GM21360 (cell line): ENCODE results near the gene ARVCF.
A peak's percentile ranks its signal among the peaks of the same experiment; 100 is the strongest.

Experiments used
- ATAC-seq: cut with Tn5 transposase; IDR thresholded peaks from one replicate; pipeline ENCODE4 v1.9.1; 2021; ENCODE audit warnings: mild to moderate bottlenecking, moderate library complexity; ENCODE audit not compliant: unreplicated experiment

Gene ARVCF

DNA sequence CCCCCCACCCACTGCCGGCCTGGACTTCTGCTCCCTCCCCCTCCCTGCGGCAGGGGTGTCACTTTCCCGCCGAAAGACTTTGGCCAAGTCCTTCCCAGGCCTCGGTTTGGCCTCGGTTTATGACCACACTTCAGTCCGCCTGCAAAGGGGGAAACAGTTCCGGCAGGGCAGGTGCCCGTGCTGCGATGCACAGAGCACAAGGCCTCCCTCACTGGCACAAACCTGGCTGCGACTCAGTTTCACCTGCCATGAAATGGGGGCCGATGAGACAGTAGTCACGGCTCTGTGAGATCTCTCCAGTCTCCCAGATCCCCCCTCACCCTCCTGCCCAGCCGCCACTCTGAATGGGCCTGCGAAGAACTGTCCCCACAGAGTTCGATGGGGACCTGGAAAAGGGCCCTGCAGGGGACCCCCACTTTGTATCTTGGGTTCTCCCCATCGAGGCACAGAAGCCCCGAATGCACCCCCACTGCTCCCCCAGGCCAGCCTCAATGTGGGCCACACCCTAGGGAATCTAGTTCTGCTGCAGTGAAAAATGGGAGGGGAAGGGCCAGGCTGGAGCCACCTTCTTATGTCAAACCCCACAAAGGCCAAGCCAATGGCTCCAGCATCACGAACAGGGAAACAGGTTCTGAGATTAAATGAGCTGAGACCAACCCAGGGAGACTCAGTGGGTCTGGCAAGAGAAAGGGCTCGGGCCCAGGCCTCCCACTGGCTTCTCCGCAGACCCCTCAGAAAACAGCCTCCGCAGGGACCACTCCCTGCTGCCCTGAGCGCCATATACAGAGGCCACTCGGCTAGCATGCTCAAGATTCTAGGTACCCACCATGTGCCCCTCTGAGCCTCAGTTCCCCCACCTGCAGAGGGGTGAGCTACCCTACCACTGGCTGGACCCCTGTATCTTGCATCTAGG is 29.0 kb downstream of the ARVCF start:
- no peak for ATAC-seq

DNA sequence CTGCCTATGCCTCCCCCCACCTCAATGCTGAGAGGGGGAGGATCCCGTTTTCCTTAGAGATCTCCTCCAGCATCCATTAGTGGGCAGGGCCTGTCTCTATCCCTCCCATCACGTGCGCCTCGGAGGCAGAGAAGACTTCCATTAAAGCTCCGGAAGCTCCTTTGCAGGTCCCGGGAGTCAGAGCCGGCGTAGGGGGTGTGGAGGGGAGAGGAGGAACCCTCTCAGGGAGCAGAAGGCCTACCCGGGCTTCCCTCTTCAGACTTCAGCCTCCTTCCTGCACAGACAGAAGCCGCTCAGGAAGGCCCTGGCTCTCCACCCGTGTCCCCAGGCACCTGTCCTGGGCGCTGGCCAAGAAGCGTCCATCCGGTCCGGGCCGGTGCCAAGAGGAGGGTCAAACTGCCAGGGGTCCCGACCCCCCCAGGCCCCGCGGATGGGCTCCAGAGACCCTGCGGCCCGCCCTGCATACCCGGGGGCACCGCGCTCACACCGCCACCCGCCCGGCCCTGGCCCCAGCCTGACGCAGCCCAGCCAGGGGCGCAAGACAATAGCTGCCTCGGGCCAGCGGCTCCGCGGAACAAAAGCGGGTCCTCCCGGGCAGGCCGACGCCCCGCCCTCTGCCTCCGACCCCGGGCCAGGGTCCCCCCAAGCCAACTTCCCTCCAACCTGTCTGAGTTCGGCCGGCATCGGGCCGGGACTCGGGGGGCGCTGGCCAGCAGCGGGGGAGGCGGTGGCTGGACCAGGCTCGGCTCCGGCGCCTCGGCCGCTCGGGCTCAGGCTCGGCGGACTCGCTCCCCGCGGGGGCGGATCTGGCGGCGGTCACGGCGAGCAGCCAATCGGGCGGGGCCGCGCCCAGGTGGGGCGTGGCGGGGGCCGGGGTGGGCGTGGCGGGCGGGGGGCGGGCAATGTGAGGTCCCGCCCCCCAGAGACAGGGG is 29.9 kb downstream of the ARVCF start:
- ATAC-seq, result peak; percentile 56

DNA sequence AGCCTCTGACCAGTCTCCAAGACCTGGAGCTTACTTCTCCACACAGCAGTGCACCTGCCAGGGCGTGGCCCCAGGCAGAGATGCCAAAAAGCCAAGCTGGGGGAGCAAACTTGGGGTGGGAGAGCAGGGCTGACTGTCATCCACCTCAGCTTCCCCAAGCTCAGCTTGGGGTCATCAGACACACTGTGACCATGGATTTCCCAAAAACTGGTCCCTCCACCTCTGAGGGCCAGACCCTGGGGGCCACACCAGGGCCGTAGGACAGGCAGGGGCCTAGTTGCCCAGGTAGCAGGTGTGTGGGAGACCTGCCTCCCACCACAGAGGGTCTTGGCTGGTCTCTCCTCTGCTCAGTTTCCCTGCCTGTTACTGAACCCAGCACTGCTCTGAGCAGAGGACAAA is 30.6 kb downstream of the ARVCF start:
- no peak for ATAC-seq

DNA sequence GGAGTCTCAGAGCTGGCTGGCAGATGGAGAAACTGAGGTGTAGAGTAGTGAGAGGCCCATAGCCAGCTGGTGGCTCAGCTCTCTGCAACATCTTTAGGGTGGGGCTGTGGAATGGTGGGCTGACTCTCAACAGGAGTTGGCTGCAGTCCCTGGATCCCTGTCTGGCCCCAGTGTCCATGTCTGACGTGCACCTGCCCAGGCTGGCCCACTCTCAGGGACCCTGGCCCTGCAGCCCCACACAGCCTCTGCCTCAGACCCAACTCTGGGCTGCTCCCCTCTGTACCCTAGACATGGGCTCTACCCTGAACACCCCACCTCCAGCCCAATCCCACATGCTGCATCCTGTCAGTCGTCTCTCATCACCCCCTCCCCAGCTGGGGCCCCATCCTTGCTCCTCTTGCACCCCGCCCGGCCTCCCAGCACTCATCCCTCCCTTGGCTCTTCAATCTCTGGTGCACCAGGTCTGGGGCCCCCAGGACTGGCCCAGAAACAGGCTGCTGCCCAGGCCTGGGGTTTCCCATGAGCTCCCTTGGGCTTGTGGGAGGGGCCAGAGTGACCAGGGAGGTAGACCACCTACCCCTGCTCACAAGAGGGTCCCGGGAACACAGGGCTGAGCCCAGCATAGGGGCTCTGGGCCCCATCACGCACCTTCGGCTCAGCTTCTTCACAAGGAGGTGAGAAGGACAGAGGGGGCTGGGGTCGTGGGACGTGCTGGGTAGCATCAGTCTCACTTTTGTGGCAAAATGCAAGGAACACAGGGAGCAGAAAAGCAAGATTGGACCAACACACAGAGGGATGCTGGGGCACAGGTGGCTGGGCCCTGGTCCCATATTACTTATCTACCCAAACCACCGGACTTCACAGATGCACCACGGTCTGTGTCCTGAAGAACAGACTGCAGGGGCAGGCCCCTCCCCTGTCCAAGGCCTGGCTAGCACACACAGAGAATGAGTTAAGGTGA is 31.5 kb downstream of the ARVCF start:
- no peak for ATAC-seq

DNA sequence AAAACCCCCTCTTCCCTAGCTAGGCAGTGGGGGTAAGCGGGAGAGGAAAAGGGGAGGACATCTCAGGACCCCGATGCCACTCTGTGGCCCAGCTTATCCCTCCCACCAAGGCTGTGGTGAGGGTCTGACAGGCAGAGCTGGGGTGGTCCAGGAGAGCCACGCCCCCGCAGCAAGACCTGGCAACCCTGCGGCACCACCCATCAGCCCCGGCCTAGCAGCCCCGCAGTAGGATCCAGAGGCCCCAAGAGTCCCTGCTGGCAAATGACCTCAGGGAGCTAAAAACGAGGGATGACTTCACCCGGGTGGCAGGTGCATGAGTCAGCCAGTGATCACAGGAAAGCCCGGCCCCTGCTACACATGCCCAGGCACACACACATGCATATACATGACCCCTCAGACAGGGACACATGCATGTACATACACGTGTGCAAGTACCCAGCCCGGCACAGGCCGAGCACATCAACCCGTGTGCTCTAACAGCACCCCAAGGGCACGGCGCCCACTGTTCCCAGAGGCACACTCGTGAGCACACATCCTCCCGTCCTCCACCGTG is 32.3 kb downstream of the ARVCF start:
- no peak for ATAC-seq

DNA sequence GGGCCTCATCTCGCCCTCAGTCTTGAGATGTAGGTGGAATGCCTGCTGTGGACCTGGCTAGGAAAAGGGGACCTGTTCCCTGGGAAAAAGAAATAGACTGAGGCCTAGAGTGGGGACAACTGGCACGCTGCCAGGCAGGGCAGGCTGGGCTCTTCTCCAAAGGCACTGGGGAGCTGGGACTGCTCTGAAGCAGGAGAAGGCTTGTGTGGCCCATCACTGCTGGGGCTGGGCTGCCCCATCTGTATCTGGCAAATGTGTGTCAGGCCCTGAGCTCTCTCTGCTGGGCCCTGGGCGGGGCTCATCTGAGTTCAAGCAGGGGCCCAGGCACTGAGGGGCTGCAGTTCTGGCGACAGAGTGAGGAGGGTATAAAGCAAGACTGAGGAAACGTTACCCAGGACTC is 32.9 kb downstream of the ARVCF start:
- ATAC-seq, result no peak

DNA sequence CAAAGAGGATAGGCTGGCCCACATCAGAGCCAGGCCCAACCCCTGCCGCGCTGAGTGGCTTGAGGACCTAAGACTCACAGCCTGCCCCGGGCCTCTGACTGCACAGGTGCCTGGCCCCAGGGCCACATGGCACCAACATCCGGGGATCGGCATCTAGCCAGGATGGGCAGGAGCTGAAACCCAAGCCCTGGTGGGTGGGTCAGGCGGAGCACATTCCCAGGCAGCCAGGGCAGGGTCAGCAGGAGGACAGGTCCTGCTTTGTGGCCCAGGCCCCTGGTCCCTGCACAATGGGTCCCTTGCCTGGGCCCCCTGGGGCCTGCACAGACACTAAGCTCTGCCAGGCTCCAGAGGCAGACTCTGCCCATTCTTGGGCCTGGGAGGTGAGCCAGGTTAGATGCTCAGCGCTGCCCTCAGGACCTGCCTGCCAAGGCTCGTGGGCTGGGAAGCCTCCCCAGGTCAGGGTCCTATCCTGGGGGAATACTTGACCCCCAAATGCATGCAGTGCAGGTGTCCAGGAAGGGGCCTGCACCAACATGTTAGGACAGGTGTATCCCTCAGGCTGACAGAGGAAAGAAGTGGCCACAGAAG is 33.5 kb downstream of the ARVCF start:
- ATAC-seq, result no peak

DNA sequence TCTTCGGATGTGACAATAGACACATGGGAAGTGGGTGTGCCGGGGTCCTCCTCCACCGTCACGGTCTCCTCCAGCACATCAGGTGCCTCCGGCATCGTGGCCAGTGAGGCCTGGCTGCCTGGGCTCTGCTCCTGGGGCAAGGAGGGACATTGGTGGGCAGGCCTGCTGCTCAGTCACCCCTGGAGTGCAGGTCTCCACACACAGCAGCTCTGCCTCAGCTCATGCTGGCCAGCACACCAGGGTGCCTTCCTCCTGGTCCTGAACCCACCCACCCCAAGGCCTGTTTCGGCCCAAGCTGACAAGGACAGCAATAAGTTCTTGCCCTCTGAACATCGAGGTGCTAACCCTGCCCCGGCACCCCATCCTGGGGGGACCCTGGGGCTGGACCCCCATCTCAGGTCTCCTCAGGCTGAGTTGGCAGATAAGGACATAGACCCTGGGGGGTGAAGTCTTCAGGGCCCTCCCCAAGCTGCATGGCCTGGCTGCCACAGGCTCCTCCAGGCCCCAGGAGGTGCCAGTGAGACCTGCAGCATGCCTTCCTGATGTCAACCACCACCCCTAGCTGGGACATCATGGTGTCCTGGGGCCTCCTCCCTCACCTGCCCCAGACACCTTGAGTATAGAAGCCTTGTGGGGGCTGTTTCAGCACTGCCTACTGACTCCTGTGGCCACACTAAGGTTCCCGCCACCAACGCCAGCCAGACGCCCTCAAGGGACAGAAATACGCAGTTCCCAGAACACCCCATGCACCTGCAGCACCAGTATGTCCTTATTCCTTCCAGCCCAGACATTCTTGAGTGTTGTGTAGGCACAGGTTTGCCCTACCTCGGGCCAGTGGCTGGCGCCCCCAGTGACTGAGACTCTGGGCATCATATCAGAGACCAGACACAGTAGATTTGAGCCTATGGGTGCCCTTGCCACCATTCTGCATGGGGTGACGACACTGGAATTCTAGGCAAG is 34.4 kb downstream of the ARVCF start:
- no peak for ATAC-seq

DNA sequence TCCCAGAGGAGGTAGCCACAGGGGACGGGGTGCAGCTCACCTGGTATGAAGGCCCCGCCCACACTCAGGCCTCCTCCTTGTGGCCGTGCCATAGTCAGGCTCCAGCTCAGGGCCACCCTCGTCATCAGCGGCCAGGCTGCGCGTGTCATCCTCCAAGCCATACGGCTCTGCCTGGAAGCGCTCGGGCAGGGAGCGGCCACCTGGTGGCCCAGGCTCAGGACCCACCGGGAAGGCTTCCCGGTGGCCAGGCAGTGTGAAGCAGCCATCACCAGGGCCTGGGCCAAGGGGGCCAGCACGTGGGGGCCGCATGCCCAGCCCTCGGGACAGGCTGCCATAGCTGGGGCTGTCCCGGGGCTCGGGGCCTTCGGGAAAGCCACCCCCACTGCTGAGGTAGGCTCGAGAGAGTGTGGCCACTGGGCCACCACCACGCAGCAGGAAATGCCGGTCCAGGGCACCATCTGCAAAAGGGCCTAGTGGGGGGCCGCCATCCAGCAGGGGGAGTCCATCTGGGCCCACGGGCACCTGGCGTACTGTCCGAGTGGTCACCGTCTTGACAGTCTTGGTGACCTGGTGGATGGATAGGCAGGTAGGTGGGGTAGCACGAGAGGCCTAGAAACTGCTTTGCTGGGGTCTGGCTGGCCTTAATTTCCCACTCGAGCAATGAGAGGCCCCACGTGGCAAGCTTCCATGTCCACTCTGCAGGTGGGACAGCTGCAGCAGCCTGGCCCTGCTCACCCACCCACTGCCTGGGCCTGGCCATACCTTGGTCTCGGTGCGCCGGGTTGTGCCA is 35.3 kb downstream of the ARVCF start:
- no peak for ATAC-seq

DNA sequence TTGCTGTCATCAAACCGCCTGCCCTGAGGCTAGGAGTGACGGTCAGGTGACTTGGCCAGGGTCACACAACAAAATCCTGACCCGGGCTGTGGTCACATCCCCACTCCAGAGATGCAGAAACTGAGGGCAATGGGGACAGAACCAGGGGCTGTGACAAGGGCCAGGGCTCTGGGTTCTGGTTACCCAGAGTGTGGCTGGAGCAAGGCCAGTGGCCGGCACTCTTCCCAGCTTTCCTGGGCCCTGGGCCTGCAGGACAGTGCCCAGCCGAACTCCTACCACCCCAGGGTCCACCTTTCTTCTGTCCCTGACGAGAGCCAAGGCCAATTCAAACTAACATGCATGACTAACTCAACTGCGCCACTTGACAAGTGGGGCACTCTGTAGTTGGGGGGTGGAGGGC is 35.9 kb downstream of the ARVCF start:
- no peak for ATAC-seq

DNA sequence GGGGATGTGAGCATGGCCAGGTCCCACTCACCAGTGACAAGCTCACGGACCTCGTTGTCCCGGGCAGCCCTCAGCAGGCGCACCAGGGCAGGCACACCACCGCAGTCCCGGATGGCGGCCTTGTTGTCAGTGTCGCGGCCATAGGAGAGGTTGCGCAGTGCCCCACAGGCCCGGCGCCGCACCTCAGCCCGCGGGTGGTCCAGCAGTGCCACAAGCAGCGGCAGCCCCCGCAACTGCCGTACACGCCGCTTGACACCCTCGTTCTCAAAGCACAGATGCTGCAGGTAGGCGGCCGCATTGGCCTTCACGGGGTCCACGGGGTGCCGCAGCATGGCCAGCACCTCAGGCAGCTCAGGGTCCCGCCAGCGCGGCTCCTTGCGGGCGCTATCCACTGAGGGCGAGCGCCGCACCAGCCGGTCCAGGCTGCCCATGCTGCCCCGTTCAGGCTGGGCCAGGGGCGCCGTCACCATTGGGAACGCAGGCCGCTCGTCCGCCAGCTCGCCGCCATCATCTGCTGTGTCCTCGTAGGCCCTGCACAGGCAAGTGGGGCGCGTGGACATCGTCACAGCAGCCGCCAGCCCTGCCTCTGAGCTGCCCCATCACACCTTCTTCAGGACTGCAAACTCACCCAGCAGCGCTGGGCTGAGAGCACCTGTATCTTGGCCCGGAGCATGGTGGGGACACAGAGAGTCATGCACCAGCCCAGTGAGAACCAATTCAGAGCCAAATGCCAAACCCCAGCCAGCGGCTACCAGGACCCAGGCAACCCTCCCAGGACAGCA is 36.7 kb downstream of the ARVCF start:
- ATAC-seq, result no peak

DNA sequence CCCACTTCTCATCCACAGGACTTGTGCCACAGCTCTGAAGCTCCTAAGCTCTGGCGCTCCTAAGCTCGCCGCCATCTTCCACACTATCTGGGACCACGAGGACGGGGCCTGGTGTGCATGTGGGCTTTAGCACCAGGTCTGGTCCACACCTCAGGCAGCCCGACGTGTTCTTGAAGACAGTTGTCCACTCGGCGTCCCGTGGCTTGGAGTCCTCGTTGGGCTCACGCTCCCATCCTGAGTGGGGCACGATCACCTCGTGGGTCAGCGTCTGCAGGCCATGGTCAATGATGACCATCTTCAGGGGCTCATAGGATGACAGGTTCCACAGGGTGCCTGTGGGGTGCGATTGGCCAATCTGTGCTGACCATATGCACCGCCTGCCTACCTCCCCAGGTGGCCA is 37.9 kb downstream of the ARVCF start:
- no peak for ATAC-seq

DNA sequence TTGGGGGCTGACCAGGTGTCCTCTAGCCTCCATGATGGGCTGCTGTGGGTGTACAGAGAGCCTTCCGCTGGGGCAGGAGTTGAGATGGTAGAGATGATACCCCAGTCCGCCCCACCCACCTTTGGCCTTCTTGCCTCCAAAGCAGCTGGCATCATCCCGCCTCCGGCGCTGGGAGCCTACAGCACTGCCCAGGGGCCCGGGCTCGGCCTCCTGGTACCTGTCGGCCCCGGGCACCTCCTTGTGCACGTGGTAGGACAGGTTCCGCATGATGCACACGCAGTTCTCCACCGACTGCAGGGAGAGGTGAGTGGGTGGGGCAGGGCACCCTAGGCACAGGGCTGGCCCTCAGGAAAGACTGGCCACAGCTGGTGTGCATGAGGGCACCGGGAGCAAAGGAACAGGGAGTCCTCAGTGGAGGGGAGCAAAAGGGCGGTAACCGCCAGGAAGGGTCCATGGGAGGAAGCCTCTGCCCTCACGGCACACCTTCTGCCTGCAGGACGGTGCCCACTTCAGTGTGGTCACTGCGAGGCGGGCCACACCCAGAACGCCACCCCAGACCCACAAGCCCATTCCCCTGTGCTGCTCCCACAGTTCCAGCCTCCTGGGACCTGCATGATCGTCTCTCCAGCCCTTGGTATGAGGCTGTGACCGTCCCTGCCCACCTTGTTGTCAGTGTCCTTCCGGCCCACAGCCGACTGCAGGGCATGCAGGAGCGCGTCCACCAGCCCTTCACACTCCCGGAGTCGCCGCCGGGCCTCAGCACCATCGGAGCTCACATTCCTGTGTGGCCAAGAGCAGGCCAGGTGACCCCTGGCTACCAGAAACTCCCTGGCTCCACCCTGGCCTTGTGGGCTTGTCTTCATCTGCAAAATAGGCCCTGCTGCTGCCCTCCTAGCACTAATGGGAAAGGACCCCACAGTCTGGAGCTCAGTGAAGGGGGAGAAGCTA is 39.1 kb downstream of the ARVCF start:
- no peak for ATAC-seq

DNA sequence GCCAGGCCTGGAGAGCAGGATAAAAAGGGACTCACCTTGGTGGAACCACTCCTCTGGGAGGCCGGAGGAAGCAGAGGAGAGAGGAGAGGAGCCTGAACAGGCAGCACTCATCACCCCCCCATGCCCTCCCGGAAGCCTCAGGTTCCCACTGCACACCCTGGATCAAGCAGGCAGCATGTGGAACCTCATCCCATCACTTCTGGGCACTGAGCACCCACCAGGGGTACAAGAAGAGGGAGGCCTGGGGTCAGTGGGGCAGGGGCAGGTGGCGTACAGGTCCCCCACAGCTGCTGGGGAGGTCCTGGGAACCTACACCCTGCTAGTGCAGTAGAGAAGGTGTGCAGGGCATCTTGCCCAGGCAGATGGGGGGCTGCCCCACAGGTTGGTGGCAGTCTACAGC is 40.0 kb downstream of the ARVCF start:
- no peak for ATAC-seq

DNA sequence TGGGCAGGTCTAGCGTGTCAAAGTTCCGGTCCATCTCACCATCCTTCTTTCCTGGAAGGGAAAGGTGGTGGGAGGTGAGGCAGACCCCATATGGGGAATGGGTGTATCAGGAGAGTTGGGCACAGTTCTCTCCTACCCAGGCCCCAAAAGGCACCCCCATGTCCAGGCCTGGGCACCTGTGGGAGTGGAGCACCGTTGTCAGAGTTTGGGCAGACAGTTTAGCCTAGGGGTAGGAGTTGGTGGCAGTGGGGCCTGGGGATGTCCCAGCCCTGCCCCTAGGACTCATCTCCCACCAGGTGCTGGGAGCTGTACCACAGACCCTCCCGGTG is 41.0 kb downstream of the ARVCF start:
- no peak for ATAC-seq

DNA sequence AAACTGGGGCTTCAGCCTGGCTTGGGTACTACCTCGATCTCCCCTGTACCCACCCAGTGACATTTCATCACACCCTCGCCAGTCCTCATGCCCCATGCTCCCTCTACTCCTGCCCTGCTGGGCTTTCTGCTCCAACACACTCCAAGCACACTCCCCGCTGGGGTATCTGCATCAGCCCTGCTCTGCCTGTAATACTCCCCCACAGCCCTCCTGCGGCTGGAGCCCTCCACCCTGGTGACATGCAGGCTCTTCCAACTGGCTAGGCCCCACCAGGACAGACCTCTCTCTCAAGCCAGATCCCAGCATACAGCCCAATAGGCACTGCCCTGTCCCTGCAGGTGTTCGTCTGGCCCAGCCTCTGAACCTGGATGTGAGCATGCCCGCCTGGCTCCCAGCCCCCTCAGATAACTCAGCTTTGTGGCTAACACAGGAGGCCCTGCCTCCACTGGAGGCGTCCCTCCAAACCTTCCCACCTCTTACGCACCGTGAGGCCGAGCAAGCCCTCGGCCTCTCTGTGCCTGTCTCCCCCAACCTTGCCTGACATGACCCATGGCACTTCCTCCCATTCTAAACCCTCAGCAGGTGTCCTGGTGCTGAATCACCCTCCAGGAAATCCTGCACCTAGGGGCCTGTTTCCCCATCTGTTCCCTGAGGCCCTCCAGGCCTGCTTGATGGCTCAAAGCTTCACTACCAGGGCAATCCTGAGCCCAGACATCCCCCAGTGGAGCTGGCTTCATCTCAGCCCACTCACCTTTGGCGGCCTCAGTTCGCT is 41.5 kb downstream of the ARVCF start:
- ATAC-seq, result no peak
